OCI-LY7 (cell line): Measurements from ENCODE around the gene MCF2L2. TPM values are rescaled to one million over a fixed set of nuclear protein-coding genes. Genes with fewer than 3 reads are reported as not detected.

Experiments
- BruUV-seq: library from RNA; stranded (reverse); fragments of 400-500 nt; replicated peaks from 2 replicates; lab custom pipeline; 2021; lab: Mats Ljungman, UMichigan
- CTCF ChIA-PET: fragments of 300-600 bp; sonication (Branson Sonifier 250); formaldehyde crosslinking; loops from one replicate; lab custom pipeline; 2022; ENCODE audit warnings: antibody characterized with exemption; ENCODE audit not compliant: unreplicated experiment; lab: Charles Lee
- POLR2A ChIA-PET: fragments of 300-600 bp; sonication (Branson Sonifier 250); formaldehyde crosslinking; loops from one replicate; lab custom pipeline; 2022; ENCODE audit warnings: antibody characterized with exemption; lab: Charles Lee
- DNase-seq: peaks from one replicate; pipeline ENCODE4 v3.0.0-alpha.2; 2015; ENCODE audit warnings: low spot score
- H2AFZ ChIP-seq: fragments of 200-600 bp; sonication (generic), shearing (Covaris generic); 2 replicates; pipeline ENCODE4 v1.6.1; 2014; ENCODE audit warnings: mild to moderate bottlenecking, antibody characterized with exemption, low read length, moderate library complexity
- H3K27ac ChIP-seq: fragments of 200-600 bp; sonication (generic); 2 replicates; pipeline ENCODE4 v1.5.1; 2014; ENCODE audit warnings: mixed run types, low read depth, mild to moderate bottlenecking, moderate library complexity, low read length, inconsistent platforms; ENCODE audit not compliant: poor library complexity, severe bottlenecking
- H3K36me3 ChIP-seq: fragments of 200-600 bp; sonication (generic); 2 replicates; pipeline ENCODE4 v1.6.1; 2014; ENCODE audit warnings: mild to moderate bottlenecking, antibody characterized with exemption, low read length, moderate library complexity, mixed read lengths; ENCODE audit not compliant: insufficient read depth
- H3K4me1 ChIP-seq: fragments of 200-600 bp; sonication (generic); 2 replicates; pipeline ENCODE4 v1.5.1; 2014; ENCODE audit warnings: mild to moderate bottlenecking, low read length; ENCODE audit not compliant: insufficient read depth, poor library complexity, severe bottlenecking
- H3K4me2 ChIP-seq: fragments of 200-600 bp; sonication (generic); 2 replicates; pipeline ENCODE4 v1.6.1; 2014; ENCODE audit warnings: mild to moderate bottlenecking, low read length
- H3K4me3 ChIP-seq: fragments of 200-600 bp; sonication (generic); 2 replicates; pipeline ENCODE4 v1.5.1; 2014; ENCODE audit warnings: mild to moderate bottlenecking, low read depth, low read length; ENCODE audit not compliant: poor library complexity, severe bottlenecking
- H3K79me2 ChIP-seq: fragments of 200-600 bp; sonication (generic); 2 replicates; pipeline ENCODE4 v1.6.1; 2016; ENCODE audit warnings: low read depth, mild to moderate bottlenecking, low read length, moderate library complexity, mixed read lengths; ENCODE audit not compliant: insufficient read depth
- H3K9me2 ChIP-seq: fragments of 200-600 bp; sonication (generic); 2 replicates; pipeline ENCODE4 v1.6.1; 2016; ENCODE audit warnings: mild to moderate bottlenecking, low read length, mixed read lengths; ENCODE audit not compliant: insufficient read depth
- H3K9me3 ChIP-seq: fragments of 200-600 bp; sonication (generic); 2 replicates; pipeline ENCODE4 v1.6.1; 2014; ENCODE audit warnings: mild to moderate bottlenecking, mixed run types, low read length, mixed read lengths
- H4K20me1 ChIP-seq: fragments of 200-600 bp; sonication (generic); 2 replicates; pipeline ENCODE4 v1.6.1; 2014; ENCODE audit warnings: mild to moderate bottlenecking, antibody characterized with exemption, low read length, moderate library complexity, mixed read lengths; ENCODE audit not compliant: insufficient read depth
- CTCF ChIP-seq: fragments of 200-600 bp; sonication (generic); conservative IDR thresholded peaks from 2 replicates; pipeline ENCODE4 v1.5.1; 2014; ENCODE audit warnings: mild to moderate bottlenecking, antibody characterized with exemption, low read length, moderate library complexity, mixed read lengths
- EZH2phosphoT487 ChIP-seq: fragments of 200-600 bp; sonication (generic); IDR thresholded peaks from 2 replicates; pipeline ENCODE4 v1.6.1; 2018; ENCODE audit warnings: low read depth, borderline replicate concordance, mild to moderate bottlenecking, mixed run types, antibody characterized with exemption, low read length, moderate library complexity, mixed read lengths
- intact Hi-C: fragments of 100-400 bp; cut with micrococcal nuclease; formaldehyde crosslinking; loops from one replicate; pipeline ENCODE4 v1.10.0; 2022; ENCODE audit not compliant: unreplicated experiment
- total RNA-seq, 2 experiments: library from RNA; depleted of rRNA in 1 of 2; stranded (reverse); fragments of >200 nt in 1 of 2; shearing (Covaris generic) in 1 of 2; gene quantifications; 2 replicates each; pipeline ENCODE4 v1.2.3, GENCODE V29; 2014 to 2022

The MCF2L2 gene
- total RNA-seq, 2 experiments from 2014 or later: 6.6 to 8.0 TPM

GRCh38 chr3:183268366-183268765, 160.1 kb downstream of the MCF2L2 start:
- Histone ChIP-seq H3K9me3 (no peaks in the 10 kb centered on the region), H3K27ac (no peak overlapping the region), H3K4me1 (no peaks in the 10 kb centered on the region), H2AFZ (no peak overlapping the region), H3K36me3 (no peaks in the 10 kb centered on the region), H3K79me2 (no peaks in the 10 kb centered on the region), H3K4me2 (no peak overlapping the region), H3K4me3 (no peak overlapping the region), H4K20me1 (no peaks in the 10 kb centered on the region), H3K9me2 (no peaks in the 10 kb centered on the region)
- no TSS peak for BruUV-seq
- intact Hi-C loops: no loop called here
- no peak for TF ChIP-seq CTCF
- TF ChIP-seq EZH2phosphoT487: no peak
- ChIA-PET CTCF (no interaction called here), POLR2A (interaction anchor here (0.6 to 1.0 kb wide), 3 partner anchors 13 to 1963 kb away, joined by 3 read pairs; no protein-coding TSS in a partner anchor)
- no peak for DNase-seq

- intact Hi-C loops: no loop called here
- H3K4me1 ChIP-seq: no peaks in the 10 kb centered on the region
- no peaks in the 10 kb centered on the region for H3K9me3 ChIP-seq
- POLR2A ChIA-PET: interaction anchor here (0.6 kb wide), 1 partner anchor 107 kb away, joined by 3 read pairs; no protein-coding TSS in a partner anchor
- no peak overlapping the region for H3K4me3 ChIP-seq
- no peak overlapping the region for H3K4me2 ChIP-seq
- H3K9me2 ChIP-seq: no peaks in the 10 kb centered on the region
- no peak overlapping the region for H3K27ac ChIP-seq
- no peaks in the 10 kb centered on the region for H4K20me1 ChIP-seq
- DNase-seq: no peak
- no peaks in the 10 kb centered on the region for H3K36me3 ChIP-seq
- H2AFZ ChIP-seq: no peak overlapping the region
- H3K79me2 ChIP-seq: no peaks in the 10 kb centered on the region
- CTCF ChIA-PET: no interaction called here
- BruUV-seq: no TSS peak
- TF ChIP-seq CTCF (no peak), EZH2phosphoT487 (no peak)
Measured at GRCh38 chr3:183267140-183267539, 161.3 kb downstream of the MCF2L2 start.

GRCh38 chr3:183266454-183266853, 162.0 kb downstream of the MCF2L2 start:
- no peak overlapping the region for H3K27ac ChIP-seq
- ChIA-PET CTCF (no interaction called here), POLR2A (no interaction called here)
- BruUV-seq: no TSS peak
- no peaks in the 10 kb centered on the region for H4K20me1 ChIP-seq
- no peaks in the 10 kb centered on the region for H3K9me2 ChIP-seq
- H3K36me3 ChIP-seq: no peaks in the 10 kb centered on the region
- H3K4me3 ChIP-seq: no peak overlapping the region
- no peak for TF ChIP-seq CTCF
- TF ChIP-seq EZH2phosphoT487: no peak
- H3K4me2 ChIP-seq: no peak overlapping the region
- intact Hi-C loops: no loop called here
- no peak for DNase-seq
- no peaks in the 10 kb centered on the region for H3K9me3 ChIP-seq
- H3K4me1 ChIP-seq: no peaks in the 10 kb centered on the region
- H2AFZ ChIP-seq: no peak overlapping the region
- no peaks in the 10 kb centered on the region for H3K79me2 ChIP-seq
